SKM-1 treated with dmso at 0.1 percent for 144 hours (cell line): ENCODE measurements around the gene SOX12.
"Not testable (repeated sequence)": the region's sequence is repeated elsewhere in the genome, so short reads cannot be mapped to it uniquely, and the experiment has no call there.

Experiments
- DNase-seq: peaks from one replicate; lab custom pipeline; 2025; ENCODE audit not compliant: unreplicated experiment; lab: John Stamatoyannopoulos, UW

SOX12 gene

DNA sequence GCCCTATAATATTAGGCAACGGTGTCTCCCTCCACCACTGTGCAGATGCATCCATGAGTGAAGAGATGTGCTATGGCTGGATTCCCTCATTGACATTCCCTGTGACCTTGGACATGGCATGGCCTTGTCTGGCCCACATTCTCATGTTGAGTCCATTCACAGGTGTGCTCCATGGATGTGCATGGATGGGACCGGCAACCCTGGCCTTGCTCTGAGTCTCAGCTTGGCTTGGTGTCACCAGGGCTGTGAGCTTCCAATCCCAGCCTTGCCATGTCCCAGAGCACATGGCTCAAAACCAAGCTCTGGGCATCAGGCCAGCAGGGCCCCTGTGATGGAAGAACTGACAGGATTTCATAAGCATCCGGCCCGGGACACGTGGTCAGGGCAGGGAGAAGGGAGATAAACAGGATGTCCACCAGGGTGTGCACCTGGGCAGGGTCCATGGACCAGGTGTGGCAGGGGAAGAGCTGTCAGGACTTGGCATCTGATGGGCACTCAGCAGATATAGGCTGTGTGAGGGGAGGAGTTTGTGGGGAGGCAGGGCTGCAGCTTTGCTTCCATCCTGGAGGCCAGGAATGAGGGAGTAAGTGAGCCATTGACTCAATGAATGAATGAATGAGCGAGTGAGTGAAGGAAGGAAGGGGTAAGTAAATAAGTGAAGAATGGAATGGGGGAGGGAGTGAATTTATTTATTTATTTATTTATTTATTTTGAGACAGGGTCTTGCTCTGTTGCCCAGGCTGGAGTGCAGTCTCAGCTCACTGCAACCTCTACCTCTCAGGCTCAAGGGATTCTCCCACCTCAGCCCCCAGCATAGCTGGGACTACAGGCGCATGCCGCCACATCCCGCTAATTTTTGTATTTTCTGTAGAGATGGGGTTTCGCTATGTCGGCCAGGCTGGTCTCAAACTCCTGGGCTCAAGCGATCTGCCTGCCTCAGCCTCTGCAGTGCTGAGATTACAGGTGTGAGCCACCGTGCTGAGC is 37.2 kb downstream of the SOX12 start:
- DNase-seq, result peak; percentile 39

DNA sequence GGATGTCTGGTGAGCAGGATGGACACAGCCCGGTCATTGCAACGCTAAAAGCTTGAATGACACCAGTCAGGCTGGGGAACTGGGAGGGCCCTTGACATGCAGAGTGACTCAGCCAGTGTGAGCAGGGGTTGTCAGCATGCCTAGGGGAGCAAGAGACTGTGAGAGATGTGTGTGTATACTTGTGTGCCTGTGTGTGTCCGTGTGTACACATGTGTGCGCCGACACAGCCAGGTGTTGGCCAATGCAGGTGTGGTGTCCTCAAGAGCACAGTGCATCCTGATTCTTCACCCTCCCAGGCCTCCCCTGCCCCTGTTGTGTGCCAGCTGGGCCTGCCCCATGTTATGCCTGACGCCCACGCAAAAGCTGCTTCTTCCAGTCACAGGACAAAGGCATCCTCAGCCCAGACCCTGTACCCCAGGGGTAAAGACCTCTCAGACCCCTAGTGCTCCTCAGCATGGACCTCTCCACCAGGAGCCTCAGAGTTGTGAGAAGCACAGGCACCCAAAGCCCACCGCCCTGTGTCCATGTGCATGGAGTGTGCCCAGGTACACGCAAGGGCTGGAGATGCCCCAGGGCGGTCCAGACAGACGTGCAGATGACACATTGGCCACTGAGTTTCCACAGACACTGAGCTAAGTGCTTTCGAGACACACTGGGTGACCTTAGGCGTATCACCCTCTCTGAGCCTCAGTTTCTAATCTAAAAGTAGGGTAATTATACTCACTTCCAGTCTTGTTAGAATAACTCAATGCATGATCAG is 38.1 kb downstream of the SOX12 start:
- no peak for DNase-seq

DNA sequence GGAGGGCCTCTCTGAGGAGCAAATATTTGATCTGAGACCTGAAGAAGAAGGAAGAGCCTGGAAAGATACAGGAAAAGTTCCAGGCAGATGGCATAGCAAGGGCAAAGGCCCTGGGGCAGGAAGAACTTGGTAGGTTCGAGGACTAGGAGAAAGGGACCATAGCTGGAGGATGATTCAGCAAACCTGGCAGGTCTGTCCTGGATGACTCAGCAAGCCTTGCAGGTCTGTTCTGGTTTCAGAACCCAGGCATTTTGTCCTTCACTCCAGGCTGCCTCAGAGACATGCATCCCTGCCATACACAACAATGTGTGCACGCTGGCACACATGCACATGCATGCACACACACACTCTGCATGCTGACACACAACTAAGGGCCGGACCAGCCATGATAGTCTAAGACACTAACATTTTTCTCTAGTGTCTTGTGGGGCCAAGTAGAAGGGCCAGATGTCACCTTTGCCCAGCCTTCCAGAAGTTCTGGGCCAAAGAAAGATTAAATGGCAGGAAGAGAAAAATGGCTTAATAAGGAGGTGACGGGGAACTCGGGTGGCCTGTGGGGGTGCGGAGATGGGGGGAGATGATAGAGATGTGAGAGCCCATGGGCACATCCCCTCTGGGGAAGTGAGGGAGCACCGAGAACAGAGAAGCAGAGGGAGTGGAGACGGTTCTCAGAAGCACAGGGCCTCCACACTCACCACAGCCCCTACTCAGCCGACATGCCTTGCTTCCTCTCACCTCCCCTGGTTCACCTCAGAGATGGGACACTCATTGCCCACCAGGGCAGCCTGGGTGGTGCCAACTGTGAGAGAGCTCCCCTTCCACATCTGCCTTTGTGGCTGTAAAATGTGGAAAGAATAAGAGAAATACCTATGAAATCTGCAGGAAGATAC is 39.8 kb downstream of the SOX12 start:
- DNase-seq, result no peak

DNA sequence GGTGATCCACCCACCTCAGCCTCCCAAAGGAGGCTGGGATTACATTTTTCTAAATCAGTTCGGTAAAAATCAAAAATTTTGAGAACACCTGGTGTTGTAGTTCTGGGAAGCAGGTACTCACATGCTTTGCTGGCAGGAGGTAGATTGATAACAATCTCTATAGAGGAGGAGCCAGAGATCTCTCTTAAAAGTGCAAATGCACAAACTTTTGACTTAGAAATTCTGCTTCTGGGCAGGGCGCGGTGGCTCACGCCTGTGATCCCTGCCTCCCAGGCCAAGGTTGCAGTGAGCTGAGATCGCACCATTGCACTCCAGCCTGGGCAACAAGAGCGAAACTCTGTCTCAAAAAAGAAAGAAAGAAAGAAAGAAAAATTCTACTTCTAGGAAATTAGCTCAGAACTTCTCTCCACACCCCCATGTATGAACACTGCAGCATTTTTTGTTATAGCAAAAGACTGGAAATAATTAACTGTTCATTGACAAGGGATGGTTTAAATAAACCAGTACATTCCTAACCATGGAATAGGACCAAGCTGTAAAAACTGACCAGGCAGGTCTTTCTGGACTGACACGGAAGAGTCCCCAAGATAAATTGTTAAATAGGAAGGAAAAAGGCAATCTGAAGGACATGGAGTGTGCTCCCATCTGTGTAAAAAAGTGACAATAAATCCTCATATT is 40.8 kb downstream of the SOX12 start:
- no peak for DNase-seq

DNA sequence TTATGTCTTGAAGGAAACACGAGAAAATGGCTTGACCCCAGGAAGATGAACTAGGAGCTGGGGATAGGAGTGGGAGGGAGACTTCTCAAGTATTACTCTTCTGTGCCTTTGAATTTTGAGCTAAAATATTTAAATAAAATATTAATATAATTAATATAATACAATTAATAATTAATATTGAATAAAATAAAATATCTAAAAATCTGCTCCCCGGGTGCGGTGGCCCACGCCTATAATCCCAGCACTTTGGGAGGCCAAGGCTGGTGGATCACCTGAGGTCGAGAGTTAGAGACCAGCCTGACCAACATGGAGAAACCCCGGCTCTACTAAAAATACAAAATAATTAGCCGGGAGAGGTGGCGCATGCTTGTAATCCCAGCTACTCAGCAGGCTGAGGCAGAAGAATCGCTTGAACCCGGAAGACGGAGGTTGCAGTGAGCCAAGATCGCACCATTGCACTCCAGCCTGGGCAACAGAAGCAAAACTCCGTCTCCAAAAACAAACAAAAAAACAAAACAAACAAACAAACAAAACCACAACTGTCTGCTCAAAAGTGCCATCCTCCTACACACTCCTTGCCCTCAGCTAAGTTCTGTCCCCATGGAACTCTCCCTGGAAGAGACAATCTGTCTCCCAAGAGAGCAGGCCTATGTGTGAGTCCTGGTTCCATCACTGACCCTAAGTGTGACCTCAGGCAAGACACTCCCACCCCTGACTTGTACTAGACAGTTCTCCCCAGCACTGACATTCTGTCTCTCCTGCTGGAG is 41.5 kb downstream of the SOX12 start:
- no peak for DNase-seq

DNA sequence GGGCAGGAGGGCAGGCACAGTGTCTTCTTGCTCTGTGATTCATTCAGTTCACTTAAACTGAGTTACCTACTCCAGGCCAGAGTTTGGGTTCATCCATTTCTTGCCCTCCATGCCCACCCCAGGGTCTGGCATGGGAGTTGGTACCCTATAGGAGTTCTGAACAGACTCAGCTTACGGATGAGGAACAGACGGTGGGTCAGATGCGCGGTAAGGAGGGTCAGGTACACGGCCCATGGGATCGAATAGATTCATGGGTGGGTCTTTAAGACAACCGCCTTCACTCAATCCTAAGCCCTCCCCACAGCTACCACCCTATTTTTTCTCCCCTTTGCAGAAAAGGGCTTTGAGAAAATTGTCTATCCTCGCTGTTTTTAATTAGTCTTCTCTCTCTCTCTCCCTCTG is 42.1 kb downstream of the SOX12 start:
- DNase-seq, result no peak

DNA sequence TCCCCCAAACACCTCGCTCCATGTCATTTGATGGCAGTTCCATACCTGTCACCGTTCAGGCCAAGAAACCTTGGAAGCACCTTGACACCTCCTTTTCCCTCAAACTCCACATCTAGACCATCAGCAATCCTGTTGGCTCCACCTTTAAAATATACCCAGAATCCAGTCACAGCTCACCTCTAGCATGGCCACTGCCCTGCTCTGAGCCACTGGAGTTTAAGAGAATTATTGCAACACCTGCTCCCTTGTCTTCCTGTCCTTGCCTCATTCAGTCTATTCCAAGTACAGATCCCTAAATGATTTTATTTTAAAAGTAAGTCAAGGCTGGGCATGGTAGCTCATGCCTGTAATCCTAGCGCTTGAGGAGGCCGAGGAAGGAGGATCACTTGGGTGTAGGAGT is 43.6 kb downstream of the SOX12 start:
- DNase-seq, result no peak

DNA sequence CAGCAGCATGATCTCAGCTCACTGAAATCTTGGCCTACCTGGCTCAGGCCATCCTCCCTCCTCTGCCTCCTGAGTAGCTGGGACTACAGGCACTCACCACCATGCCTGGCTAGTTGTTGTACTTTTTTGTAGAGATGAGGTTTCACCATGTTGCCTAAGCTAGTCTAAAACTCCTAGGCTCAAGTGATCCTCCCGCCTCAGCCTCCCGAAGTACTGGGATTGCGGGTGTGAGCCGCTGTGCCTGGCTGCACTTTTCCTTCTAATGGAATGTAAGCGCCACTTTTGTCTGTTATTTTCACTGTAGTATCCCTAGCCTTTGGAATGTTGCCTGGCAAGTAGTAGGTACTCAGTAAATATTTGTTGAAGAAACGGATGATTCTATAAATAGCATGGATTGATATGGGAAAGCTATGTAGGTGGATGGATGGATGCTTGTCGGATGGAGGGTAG is 44.8 kb downstream of the SOX12 start:
- DNase-seq, result no peak

DNA sequence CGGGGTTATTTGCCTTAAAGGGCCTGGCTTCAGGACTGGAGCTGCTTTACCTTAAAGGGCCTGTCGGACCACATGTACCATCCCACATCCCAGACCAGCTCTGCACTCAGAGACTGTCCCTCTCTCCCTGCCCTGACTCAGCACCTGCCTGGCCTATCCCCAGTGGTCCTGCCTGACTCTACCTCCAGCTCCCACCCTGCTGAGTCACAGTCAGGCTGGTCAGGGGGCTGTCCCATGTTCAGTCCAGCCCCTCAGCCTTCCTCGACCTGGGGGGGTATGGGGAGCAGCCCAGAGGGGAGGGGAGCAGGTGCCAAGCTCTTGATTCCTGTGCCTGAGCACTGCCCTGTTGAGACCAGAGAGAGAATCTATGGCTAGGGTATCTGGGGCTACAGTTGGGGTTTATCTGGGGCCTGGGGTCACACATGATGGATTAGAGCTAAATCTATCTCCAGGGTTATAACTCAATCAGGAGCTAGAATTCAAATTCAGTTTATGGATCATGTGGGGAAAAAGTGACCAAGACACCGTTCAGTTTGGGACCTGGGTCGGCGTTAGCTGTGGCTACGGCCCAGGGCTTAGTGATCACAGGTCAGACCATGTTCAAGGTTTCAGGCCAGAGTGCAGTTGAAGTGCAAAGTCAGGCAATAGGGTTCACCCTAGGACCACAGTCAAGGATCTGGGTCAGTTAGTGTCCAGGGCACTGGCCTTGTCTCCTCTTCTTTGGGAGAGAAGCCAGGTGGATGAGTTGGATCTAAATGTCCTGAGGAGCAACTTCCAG is 45.8 kb downstream of the SOX12 start:
- no peak for DNase-seq

DNA sequence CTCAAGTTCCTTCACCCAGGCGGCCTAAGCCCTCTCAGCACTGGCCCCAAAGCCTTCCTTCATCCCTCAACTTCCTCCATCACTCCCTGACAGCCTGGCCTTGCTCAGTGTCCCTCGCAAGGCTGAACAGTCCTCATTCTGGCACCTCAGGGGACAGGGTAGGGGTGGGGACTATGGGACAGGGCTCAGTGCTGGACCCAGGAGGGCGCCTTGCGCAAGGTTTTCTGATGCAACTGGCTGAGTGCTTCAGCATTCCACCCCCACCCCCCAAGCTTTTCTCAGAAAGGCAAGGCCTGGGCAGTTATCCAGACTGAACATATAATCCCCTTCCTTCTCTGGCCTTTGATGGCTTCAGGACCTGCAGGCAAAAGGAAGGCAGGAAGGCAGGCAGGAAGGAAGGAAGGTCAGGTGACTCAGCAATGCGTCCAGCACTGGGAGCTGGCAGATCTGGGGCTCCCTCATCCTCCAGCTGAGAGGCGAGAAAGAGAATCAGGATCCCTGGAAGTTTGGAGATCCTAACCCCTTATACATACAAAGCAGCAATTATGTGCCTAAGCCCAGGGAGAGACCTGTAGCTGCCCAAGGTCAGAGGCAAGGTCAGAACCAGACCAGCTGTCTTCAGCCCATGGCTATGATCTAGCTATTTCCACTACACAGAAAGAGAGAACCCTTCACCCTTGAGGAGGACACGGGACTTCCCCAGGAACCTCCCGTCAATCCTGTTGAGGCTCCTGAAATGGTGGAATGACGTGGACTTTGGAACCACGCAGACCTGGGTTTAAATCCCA is 46.6 kb downstream of the SOX12 start:
- peak; percentile 23 for DNase-seq

DNA sequence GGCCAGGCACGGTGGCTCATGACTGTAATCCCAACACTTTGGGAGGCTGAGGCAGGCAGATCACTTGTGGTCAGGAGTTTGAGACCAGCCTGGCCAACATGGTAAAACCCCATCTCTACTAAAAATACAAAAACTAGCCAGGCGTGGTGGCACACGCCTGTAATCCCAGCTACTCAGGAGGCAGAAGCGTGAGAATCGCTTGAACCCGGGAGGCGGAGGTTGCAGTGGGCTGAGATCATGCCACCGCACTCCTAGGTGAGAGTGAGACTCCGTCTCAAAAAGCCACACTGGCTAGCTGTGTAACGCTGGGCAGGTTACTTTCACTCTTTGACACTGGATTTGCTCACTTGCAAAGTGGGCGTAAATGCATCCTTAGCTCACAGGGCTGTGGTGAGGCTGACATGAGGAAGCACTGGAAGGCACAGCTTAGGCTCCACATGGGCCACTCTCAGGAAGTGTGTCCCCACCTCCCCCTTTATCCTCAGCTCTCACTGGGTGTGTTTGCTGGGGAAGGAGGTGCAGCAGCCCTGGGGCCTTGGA is 47.3 kb downstream of the SOX12 start:
- not testable (repeated sequence) for DNase-seq

DNA sequence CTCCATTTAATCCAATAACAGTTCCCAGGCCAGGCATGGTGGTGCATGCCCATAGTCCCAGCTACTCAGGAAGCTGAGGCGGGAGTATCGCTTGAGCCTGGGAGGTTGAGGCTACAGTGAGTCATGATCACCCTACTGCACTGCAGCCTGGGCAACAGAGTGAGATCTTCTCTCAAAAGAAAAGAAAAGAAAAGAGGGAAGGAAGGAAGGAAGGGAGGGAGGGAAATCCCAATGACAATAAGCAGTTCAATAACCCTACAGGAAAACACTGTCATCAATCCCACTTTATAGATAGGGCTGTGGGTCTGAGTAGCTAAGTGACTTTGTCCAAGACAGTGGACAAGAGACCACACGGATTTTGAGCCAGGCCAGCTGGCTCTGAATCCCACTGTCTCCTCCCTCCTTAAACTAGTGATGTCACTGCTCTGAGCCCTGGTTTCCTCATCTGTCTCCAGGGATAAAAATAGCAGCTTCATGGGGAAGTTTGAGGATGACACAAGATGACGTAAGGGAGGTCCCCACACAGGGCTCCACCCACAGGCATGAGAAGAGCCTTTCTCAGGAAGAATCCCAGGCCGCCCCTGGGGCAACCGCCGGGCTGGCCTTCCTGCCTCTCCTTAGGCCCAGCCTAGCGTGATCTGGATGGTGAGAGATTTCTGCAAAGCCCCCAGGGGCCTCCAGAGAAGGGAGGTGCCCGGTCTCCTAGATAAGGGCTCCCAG is 48.0 kb downstream of the SOX12 start:
- peak; percentile 56 for DNase-seq

DNA sequence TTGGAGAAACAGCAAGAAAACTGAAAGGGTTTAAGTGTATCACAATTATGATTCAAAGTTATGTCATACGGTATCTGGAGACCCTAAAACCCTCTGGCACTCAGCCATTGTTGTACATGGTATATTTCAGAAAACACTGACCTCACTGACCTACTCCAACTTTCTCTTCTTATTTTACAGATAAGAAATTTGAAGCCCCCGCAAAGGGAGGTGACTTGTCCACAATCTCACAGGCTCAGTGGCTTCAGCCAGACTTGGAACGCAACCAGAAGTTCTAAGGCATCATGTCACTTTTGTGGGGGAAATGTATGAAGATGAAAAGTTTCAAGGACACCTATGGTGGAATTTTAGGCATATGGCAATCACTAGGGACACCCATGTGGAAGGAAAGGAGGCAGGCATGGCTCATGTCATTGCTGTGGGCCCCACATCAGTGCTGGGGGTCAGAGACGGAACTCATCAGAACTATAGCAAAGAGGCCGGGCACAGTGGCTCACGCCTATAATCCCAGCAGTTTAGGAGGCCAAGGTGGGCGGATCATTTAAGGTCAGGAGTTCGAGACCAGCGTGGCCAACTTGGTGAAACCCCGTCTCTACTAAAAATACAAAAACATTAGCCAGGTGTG is 50.0 kb downstream of the SOX12 start:
- DNase-seq, result no peak

DNA sequence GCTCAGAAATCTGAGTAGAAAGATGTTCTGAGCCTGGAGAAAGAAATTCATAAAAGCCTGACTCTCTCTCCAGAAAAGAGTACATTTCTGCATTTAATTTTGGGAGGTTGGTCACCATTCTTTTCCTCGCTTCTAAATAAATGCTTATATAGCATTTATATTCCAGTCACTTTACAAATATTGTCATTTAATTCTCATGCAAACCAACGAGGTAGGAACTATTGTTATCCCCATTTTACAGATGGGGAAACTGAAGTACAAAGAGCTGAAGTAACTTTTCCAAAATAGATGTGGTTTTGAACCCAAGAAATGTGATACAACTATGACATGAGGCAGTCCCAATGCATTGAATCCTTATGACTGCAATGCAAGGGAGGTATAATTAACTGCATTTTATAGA is 50.7 kb downstream of the SOX12 start:
- no peak for DNase-seq

DNA sequence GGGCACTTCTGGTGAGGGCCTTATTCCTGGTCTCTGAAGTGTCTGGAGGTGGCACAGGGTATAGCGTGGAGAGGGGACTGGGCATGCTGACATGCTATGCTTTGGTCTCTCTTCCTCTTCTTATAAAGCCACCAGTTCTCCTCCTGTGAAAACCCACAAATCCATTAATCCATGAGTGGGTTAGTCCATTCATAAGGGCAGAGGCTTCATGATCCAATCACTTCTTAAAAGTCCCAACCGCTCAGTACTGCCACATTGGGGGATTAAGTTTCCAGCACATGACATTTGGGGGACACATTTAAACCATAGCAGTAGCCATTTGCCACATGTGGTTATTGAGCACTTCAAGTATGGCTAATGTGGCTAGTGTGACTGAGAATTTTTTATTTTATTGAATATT is 51.4 kb downstream of the SOX12 start:
- no peak for DNase-seq

DNA sequence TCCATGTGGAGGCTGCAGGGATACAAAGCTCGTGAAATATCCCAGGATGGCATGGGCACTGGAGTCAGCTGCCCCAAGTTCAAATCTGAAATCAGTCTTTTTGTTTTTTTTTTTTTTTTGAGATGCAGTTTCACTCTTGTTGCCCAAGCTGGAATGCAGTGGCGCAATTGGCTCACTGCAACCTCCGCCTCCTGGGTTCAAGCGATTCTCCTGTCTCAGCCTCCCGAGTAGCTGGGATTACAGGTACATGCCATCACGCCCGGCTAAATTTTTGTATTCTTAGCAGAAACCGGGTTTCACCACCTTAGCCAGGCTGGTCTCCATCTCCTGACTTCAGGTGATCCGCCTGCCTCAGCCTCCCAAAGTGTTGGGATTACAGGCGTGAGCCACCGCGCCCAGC is 52.2 kb downstream of the SOX12 start:
- DNase-seq, result not testable (repeated sequence)

DNA sequence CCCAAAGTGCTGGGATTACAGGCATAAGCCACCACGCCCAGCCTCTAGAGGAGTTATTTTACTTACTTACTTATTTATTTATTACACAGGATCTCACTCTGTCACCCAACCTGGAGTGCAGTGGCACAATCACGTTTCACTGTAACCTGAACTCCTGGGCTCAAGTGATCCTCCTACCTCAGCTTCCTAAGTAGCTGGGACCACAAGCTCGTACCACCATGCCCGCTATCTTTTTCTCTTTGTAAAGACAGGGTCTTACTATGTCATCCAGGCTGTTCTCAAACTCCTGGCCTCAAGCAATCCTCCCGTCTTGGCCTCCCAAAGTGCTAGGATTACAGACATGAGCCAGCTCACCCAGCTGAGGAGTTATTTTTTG is 53.6 kb downstream of the SOX12 start:
- no peak for DNase-seq
